KOPT-K1 (cell line): ENCODE measurements around the gene RAB8B.

Source experiments
- H3K27ac ChIP-seq: fragments of 200-600 bp; sonication (generic); 2 replicates; pipeline ENCODE4 v1.5.1; 2016; ENCODE audit warnings: antibody characterized with exemption, mild to moderate bottlenecking, low read depth, low read length; ENCODE audit not compliant: poor library complexity, severe bottlenecking
- H3K36me3 ChIP-seq: fragments of 200-600 bp; sonication (generic); 2 replicates; pipeline ENCODE4 v1.5.1; 2017; ENCODE audit warnings: antibody characterized with exemption, mild to moderate bottlenecking, low read length, moderate library complexity; ENCODE audit not compliant: insufficient read depth
- H3K9me3 ChIP-seq: fragments of 200-600 bp; sonication (generic); 2 replicates; pipeline ENCODE4 v1.5.1; 2017; ENCODE audit warnings: antibody characterized with exemption, low read length, mild to moderate bottlenecking; ENCODE audit not compliant: insufficient read depth, poor library complexity, severe bottlenecking

RAB8B gene

DNA sequence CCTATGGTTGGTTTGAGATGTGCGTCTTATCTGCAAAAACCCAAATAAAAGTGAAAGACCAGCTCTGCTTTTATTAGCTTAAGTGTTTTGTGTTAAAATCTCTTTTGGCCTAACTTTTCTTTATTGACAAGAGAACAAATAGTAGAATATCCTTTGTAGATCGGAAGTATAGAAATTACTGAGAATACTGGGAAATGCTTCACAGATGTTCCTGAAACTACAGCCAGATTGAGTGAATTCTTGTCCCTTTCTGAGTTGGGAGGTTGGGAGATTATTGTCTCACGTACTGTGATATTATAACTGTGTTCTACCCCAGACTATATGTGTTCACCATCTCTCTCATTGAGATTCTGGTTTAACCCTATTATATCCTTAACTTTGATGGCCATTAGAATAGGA, 21.7 kb downstream of the RAB8B start:
- Histone ChIP-seq H3K27ac (no peak overlapping the region), H3K9me3 (no peaks in the 10 kb centered on the region), H3K36me3 (no peaks in the 10 kb centered on the region)

GRCh38 chr15:63211549-63211948, 22.1 kb downstream of the RAB8B start:
- no peak overlapping the region for H3K27ac ChIP-seq

DNA sequence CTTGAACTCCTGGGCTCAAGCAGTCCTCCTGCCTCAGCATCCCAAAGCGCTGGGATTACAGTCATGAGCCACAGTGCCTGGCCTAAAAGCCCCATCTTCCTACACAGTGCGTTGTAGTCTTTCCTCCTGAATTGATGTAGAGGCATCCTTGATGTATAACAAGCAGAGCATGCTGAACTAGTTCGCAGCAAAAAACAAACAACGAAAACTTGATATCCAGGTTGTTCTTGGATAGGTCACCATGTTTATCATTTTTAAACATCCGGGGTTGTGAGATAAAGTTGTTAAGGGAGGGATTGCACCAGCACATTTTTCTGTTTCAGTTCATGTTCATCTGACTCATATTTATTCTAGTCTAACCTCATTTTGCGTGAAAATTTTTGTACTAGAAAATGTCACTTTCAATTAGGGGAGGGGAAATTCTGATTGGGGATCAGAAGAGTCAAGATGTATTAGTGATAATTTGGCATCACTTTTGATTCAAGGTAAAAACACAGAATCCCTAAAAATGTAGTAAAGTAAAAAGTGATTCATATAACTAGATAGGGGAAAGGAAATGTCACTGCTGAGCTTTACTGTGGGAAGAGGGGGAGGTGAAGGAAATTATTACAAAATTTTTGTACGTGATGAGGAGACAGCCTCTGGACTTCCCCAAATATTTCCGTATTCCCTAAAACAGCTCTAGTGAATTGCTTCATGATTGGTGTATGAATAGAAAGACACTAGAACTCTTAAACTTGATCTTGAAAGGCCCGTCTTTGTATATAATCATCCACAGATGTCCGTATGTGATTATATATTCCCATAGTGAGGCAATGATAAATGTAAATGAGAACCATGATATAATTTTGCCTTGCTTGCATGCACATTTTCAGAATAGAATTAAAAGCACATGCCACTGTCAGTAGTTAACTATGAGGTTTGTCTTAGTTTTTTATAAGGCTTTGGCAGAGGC, 22.9 kb downstream of the RAB8B start:
- Histone ChIP-seq H3K36me3 (no peaks in the 10 kb centered on the region), H3K9me3 (no peaks in the 10 kb centered on the region), H3K27ac (no peak overlapping the region)

More at GRCh38 chr15:63211549-63211948, 22.1 kb downstream of the RAB8B start:
- no peaks in the 10 kb centered on the region for H3K36me3 ChIP-seq
- no peaks in the 10 kb centered on the region for H3K9me3 ChIP-seq

GRCh38 chr15:63218100-63218808, 28.8 kb downstream of the RAB8B start:
- no peak overlapping the region for H3K27ac ChIP-seq
- H3K9me3 ChIP-seq = no peaks in the 10 kb centered on the region
- H3K36me3 ChIP-seq = no peaks in the 10 kb centered on the region; the same call in 1 of the 2 replicates

- no peak overlapping the region for H3K27ac ChIP-seq
- H3K9me3 ChIP-seq = no peaks in the 10 kb centered on the region
- H3K36me3 ChIP-seq = no peaks in the 10 kb centered on the region; the same call in 1 of the 2 replicates
Observed at GRCh38 chr15:63219196-63219710, 29.8 kb downstream of the RAB8B start.

DNA sequence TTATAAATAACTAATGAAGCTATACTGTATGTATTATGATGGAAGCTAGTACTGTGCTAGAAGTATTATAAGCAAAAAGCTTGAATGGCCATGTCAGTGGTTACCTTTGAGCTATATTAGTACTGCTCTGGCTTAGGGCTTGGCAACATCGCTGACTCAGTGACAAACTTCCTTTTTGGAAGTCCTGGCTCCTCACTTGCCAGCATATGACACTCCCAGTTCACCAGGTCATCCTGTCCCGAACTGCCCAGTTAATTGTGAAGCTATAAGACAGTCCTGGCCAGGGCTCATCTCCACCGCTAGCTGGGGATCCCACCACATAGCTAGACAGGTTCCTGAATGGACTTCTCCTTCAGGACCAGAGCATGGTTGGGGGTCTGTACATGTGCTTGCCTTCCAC, 31.9 kb downstream of the RAB8B start:
- Histone ChIP-seq H3K36me3 (no peaks in the 10 kb centered on the region; the same call in 1 of the 2 replicates), H3K27ac (no peak overlapping the region), H3K9me3 (no peaks in the 10 kb centered on the region)

DNA sequence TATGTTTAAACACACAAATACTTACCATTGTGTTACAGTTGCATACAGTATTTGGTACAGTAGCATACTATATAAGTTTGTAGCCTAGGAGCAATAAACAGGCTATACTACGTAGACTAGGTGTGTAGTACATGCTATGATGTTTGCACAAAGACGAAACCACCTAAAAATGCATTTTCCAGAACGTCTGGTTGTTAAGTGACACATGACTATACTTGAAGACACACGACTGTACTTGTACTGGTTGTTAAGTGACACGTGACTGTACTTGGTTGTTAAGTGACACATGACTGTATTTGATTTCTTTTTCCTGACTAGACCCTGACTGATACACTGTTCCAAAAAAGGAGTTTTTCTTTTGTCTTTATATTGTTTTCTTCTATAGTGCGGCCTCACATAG, 34.1 kb downstream of the RAB8B start:
- no peaks in the 10 kb centered on the region for H3K9me3 ChIP-seq
- H3K27ac ChIP-seq = no peak overlapping the region
- no peaks in the 10 kb centered on the region; the same call in 1 of the 2 replicates for H3K36me3 ChIP-seq

- Histone ChIP-seq H3K9me3 (no peaks in the 10 kb centered on the region), H3K36me3 (no peaks in the 10 kb centered on the region; the same call in 1 of the 2 replicates), H3K27ac (no peak overlapping the region)
Observed at GRCh38 chr15:63225381-63225780, 36.0 kb downstream of the RAB8B start.

DNA sequence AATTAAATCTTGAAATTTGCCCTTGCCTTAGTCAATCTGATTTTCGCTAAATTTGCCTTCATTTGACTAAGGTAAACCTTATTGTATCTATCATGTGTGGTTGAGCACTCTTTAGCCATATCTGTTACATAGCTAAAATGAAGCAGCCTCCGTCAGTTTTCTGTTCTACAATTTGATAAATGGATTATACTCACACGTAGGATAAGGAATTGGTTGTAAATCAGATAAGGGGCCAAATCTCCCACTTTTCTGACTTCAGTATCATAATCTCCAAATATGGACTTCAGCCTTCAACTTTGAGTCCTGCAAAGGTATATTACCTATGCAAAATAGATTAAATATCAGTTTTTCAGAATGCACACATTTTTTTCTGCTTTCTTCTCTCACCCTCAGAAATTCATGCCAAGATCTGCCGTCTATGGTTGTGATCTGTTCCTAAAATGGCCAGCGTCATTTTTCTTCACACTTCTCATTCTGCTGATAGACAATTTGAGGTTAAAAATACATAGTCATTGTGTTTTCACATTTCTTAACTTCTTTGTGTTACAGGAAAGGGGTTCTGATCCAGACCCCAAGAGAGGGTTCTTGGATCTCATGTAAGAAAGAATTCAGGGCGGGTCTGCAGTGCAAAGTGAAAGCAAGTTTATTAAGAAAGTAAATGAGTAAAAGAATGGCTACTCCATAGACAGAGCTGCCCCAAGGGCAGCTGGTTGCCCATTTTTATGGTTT, 36.9 kb downstream of the RAB8B start:
- no peaks in the 10 kb centered on the region; the same call in 1 of the 2 replicates for H3K36me3 ChIP-seq
- no peak overlapping the region for H3K27ac ChIP-seq
- H3K9me3 ChIP-seq = no peaks in the 10 kb centered on the region

GRCh38 chr15:63226966-63227401, 37.6 kb downstream of the RAB8B start:
- H3K9me3 ChIP-seq = no peaks in the 10 kb centered on the region
- H3K27ac ChIP-seq = no peak overlapping the region
- no peaks in the 10 kb centered on the region; the same call in 1 of the 2 replicates for H3K36me3 ChIP-seq

DNA sequence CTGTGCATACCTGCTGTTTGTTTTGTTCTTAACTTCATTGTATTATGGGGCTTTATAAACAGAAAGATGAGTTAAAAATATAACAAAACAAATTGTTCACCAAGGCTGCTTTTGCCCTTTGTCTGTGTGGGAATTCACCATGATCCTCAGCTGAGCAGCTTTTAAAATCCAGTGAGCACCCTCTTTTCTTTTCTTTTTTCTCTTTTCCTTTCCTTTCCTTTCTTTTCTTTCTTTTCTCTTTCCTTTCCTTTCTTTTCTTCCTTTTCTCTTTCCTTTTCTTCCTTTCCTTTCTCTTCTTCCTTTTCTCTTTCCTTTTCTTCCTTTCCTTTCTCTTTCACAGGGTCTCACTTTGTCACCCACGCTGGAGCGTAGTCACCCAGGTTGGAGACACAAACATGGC, 38.3 kb downstream of the RAB8B start:
- Histone ChIP-seq H3K27ac (no peak overlapping the region), H3K36me3 (no peaks in the 10 kb centered on the region; the same call in 1 of the 2 replicates), H3K9me3 (no peaks in the 10 kb centered on the region)

DNA sequence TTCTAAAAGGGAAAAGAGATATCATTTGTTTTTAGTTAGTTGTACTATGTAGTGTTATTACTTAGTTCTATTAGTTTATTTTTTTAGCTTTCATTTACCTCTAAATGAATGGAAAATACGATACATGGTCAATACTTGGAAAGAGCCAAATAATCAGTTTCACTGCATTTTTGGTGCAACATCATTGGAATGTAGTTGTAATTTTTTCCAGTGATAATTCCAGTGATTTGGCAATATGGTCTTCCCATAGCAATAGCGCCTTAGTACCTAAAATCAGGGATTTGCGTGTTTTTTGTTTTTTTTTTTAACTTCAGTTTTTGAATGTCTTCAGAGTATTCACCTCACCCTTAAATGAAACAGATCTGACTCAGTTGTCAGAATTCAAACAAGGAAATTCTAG, 41.8 kb downstream of the RAB8B start:
- H3K27ac ChIP-seq = no peak overlapping the region
- no peaks in the 10 kb centered on the region for H3K9me3 ChIP-seq
- H3K36me3 ChIP-seq = no peaks in the 10 kb centered on the region; the same call in 1 of the 2 replicates

- Histone ChIP-seq H3K9me3 (no peaks in the 10 kb centered on the region), H3K27ac (no peak overlapping the region), H3K36me3 (no peaks in the 10 kb centered on the region; the same call in 1 of the 2 replicates)
Observed at GRCh38 chr15:63231706-63232105, 42.3 kb downstream of the RAB8B start.

- H3K9me3 ChIP-seq = no peaks in the 10 kb centered on the region
- H3K36me3 ChIP-seq = no peaks in the 10 kb centered on the region; the same call in 1 of the 2 replicates
- H3K27ac ChIP-seq = peak overlapping the region; percentile 16
Observed at GRCh38 chr15:63232405-63232804, 43.0 kb downstream of the RAB8B start.
